HEK293 (cell line): ENCODE measurements around the gene SLC44A5.

Source experiments
- CTCF ChIA-PET: fragments of 350-600 bp; formaldehyde crosslinking; extraction: SDS; loops from one replicate; lab custom pipeline; 2021; ENCODE audit warnings: antibody characterized with exemption; lab: Yijun Ruan, JAX
- POLR2A ChIA-PET: fragments of 300-600 bp; formaldehyde crosslinking; extraction: SDS; loops from one replicate; lab custom pipeline; 2020; ENCODE audit warnings: antibody characterized with exemption, inconsistent platforms; lab: Yijun Ruan, JAX
- H3K27ac ChIP-seq: fragments of 200-500 bp; sonication (Bioruptor generic); 2 replicates; pipeline ENCODE4 v1.5.1; 2014; ENCODE audit warnings: low read depth, low read length, control low read depth, inconsistent platforms; ENCODE audit errors: extremely low read depth
- H3K36me3 ChIP-seq, 2 experiments: fragments of 200-500 bp in 1 of 2; sonication (Bioruptor generic) in 1 of 2; 1 replicate in 1 of 2; 2 replicates in 1 of 2; pipeline ENCODE4 v1.5.1; 2014 to 2017; ENCODE audit warnings: inconsistent platforms in 2 of 2, low read length in 2 of 2; ENCODE audit not compliant: control insufficient read depth in 2 of 2, insufficient read depth in 1 of 2
- H3K4me1 ChIP-seq: fragments of 200-500 bp; sonication (Bioruptor generic); 2 replicates; pipeline ENCODE4 v1.5.1; 2014; ENCODE audit warnings: mild to moderate bottlenecking, low read length, inconsistent platforms; ENCODE audit not compliant: control insufficient read depth, insufficient read depth
- H3K4me3 ChIP-seq: 2 replicates; pipeline ENCODE4 v1.5.1; 2011; ENCODE audit warnings: low read depth, mild to moderate bottlenecking, control low read depth, low read length, moderate library complexity
- H3K9me3 ChIP-seq: fragments of 200-500 bp; sonication (Bioruptor generic); 2 replicates; pipeline ENCODE4 v1.5.1; 2014; ENCODE audit warnings: low read depth, low read length, inconsistent platforms; ENCODE audit not compliant: control insufficient read depth, insufficient read depth
- KLF10 ChIP-seq: fragments of 450-650 bp; IDR thresholded peaks from 2 replicates; pipeline ENCODE4 v1.5.1; 2018; ENCODE audit warnings: missing biosample characterization, mild to moderate bottlenecking, missing genetic modification characterization
- KLF7 ChIP-seq: fragments of 450-650 bp; formaldehyde crosslinking; IDR thresholded peaks from 2 replicates; pipeline ENCODE4 v1.5.1; 2016; ENCODE audit warnings: missing biosample characterization, missing genetic modification characterization, borderline replicate concordance
- OVOL3 ChIP-seq: fragments of 450-650 bp; formaldehyde crosslinking; IDR thresholded peaks from 2 replicates; pipeline ENCODE4 v1.5.1; 2016; ENCODE audit warnings: missing biosample characterization, missing genetic modification characterization
- SCRT2 ChIP-seq: fragments of 450-650 bp; formaldehyde crosslinking; IDR thresholded peaks from 2 replicates; pipeline ENCODE4 v1.5.1; 2016; ENCODE audit warnings: missing biosample characterization, missing genetic modification characterization
- YY1 ChIP-seq: fragments of 450-650 bp; formaldehyde crosslinking; IDR thresholded peaks from 2 replicates; pipeline ENCODE4 v1.5.1; 2018; ENCODE audit warnings: missing biosample characterization, missing genetic modification characterization
- ZNF114 ChIP-seq: fragments of 450-650 bp; formaldehyde crosslinking; IDR thresholded peaks from 2 replicates; pipeline ENCODE4 v1.5.0; 2017; ENCODE audit warnings: missing biosample characterization, missing genetic modification characterization
- ZNF146 ChIP-seq: fragments of 450-650 bp; formaldehyde crosslinking; IDR thresholded peaks from 2 replicates; pipeline ENCODE4 v1.5.1; 2016; ENCODE audit warnings: missing biosample characterization, missing genetic modification characterization
- ZNF211 ChIP-seq: fragments of 450-650 bp; formaldehyde crosslinking; IDR thresholded peaks from 2 replicates; pipeline ENCODE4 v1.5.1; 2016; ENCODE audit warnings: low read depth, missing biosample characterization, missing genetic modification characterization
- ZNF324 ChIP-seq: fragments of 450-650 bp; formaldehyde crosslinking; IDR thresholded peaks from 2 replicates; pipeline ENCODE4 v1.5.1; 2016; ENCODE audit warnings: missing biosample characterization, missing genetic modification characterization
- ZNF362 ChIP-seq: fragments of 450-650 bp; formaldehyde crosslinking; IDR thresholded peaks from 2 replicates; pipeline ENCODE4 v1.5.1; 2016; ENCODE audit warnings: missing biosample characterization, missing genetic modification characterization
- ZNF596 ChIP-seq: fragments of 450-650 bp; IDR thresholded peaks from 2 replicates; pipeline ENCODE4 v1.5.0; 2018; ENCODE audit warnings: missing biosample characterization, mild to moderate bottlenecking, missing genetic modification characterization, moderate library complexity
- ZNF600 ChIP-seq: fragments of 450-650 bp; formaldehyde crosslinking; IDR thresholded peaks from 2 replicates; pipeline ENCODE4 v1.5.1; 2016; ENCODE audit warnings: missing biosample characterization, missing genetic modification characterization
- ZNF704 ChIP-seq: fragments of 450-650 bp; formaldehyde crosslinking; IDR thresholded peaks from 2 replicates; pipeline ENCODE4 v1.5.1; 2016; ENCODE audit warnings: missing biosample characterization, missing genetic modification characterization
- ZSCAN30 ChIP-seq: fragments of 450-650 bp; IDR thresholded peaks from 2 replicates; pipeline ENCODE4 v1.5.1; 2018; ENCODE audit warnings: missing biosample characterization, mild to moderate bottlenecking, missing genetic modification characterization, moderate library complexity
- TF ChIP-seq, protein P1 (sequence below): fragments of 450-650 bp; formaldehyde crosslinking; IDR thresholded peaks from 2 replicates; pipeline ENCODE4 v1.5.1; 2016; ENCODE audit warnings: missing biosample characterization, missing genetic modification characterization
- TF ChIP-seq, protein P2 (sequence below): fragments of 450-650 bp; formaldehyde crosslinking; IDR thresholded peaks from 2 replicates; pipeline ENCODE4 v1.5.1; 2017; ENCODE audit warnings: missing biosample characterization, missing genetic modification characterization
- TF ChIP-seq, protein P3 (sequence below): fragments of 450-650 bp; formaldehyde crosslinking; IDR thresholded peaks from 2 replicates; pipeline ENCODE4 v1.5.1; 2016; ENCODE audit warnings: missing biosample characterization, missing genetic modification characterization
- TF ChIP-seq, protein P4 (sequence below): fragments of 450-650 bp; formaldehyde crosslinking; IDR thresholded peaks from 2 replicates; pipeline ENCODE4 v1.5.1; 2016; ENCODE audit warnings: missing biosample characterization, missing genetic modification characterization
- TF ChIP-seq, protein P5 (sequence below): fragments of 450-650 bp; formaldehyde crosslinking; IDR thresholded peaks from 2 replicates; pipeline ENCODE4 v1.5.1; 2016; ENCODE audit warnings: missing biosample characterization, missing genetic modification characterization

The SLC44A5 gene

DNA sequence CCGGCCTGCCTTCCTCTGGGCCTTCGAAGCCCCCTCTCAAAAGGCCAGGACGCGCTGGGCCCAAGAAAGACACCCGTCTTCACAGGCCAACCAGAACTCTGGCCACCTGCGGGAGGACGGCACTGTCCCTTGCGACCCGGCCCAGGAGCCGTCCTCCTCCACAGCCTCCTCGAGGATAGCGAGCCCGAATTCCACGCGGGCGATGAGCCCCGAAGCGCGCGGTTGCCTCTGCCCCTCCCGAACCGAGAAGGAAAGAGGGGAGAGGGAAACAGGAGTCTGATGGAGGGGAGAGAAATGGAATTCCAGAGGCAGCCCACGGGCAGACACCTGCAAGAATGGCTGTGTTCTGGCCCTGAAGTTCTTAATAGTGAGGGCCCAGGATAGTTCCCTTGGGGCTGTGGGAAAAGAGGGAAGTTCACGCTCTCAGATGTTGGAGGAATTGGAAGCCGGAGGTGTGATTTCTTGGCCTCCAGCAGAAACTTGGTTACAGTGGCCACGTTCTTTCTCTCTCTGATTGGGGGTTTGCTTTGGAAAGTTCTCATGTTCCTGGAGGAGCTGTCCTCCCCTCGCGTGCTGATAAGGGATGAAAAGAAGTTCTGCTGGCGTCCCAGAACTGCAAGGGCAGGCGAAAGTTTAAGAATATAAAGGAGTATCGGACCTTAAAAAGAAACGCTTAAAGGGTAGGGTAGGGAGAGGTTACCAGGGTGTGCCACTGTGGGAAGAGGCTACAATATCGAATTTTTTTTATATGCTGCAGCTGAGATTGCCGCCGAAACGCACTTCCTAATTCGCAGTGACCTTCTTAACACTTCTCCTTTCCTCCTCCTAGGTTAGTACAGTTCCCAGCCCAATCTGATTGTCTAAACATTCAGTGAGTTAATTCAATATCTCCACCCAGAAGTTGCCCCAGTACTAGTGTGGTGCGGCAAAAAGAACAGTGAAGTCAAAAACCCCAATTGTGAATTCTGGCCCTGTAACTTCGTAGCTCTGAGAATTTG lies 5.8 kb upstream of the SLC44A5 start:
- CTCF ChIA-PET, result interaction anchor here (1.0 to 2.6 kb wide), 3 partner anchors 11 to 15 kb away, joined by 3 to 14 read pairs (median 3); no protein-coding TSS in a partner anchor
- POLR2A ChIA-PET, result interaction anchor here (0.7 kb wide), 1 partner anchor 15 kb away, joined by 3 read pairs; no protein-coding TSS in a partner anchor
- peak overlapping the region; percentile 90 for H3K4me3 ChIP-seq
- TF ChIP-seq, protein P1, sequence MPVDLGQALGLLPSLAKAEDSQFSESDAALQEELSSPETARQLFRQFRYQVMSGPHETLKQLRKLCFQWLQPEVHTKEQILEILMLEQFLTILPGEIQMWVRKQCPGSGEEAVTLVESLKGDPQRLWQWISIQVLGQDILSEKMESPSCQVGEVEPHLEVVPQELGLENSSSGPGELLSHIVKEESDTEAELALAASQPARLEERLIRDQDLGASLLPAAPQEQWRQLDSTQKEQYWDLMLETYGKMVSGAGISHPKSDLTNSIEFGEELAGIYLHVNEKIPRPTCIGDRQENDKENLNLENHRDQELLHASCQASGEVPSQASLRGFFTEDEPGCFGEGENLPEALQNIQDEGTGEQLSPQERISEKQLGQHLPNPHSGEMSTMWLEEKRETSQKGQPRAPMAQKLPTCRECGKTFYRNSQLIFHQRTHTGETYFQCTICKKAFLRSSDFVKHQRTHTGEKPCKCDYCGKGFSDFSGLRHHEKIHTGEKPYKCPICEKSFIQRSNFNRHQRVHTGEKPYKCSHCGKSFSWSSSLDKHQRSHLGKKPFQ (tag by site-specific recombination), result 0 out of 2 replicates have a peak, but pooled peaks have one; percentile 32
- TF ChIP-seq SCRT2 (tag by site-specific recombination) (0 out of 2 replicates have a peak, but pooled peaks have one; percentile 19), ZNF600 (tag by site-specific recombination) (no peak), ZNF362 (tag by site-specific recombination) (no peak), ZNF324 (tag by site-specific recombination) (no peak), ZNF146 (no peak), KLF10 (tag by site-specific recombination) (no peak), ZSCAN30 (tag by site-specific recombination) (peak; percentile 7; the same call in 1 of the 2 replicates), KLF7 (tag by site-specific recombination) (no peak), OVOL3 (tag by site-specific recombination) (no peak), ZNF596 (tag by site-specific recombination) (0 out of 2 replicates have a peak, but pooled peaks have one; percentile 39), YY1 (0 out of 2 replicates have a peak, but pooled peaks have one; percentile 15), ZNF211 (no peak), ZNF704 (no peak), ZNF114 (tag by site-specific recombination) (no peak)
- TF ChIP-seq, protein P2, sequence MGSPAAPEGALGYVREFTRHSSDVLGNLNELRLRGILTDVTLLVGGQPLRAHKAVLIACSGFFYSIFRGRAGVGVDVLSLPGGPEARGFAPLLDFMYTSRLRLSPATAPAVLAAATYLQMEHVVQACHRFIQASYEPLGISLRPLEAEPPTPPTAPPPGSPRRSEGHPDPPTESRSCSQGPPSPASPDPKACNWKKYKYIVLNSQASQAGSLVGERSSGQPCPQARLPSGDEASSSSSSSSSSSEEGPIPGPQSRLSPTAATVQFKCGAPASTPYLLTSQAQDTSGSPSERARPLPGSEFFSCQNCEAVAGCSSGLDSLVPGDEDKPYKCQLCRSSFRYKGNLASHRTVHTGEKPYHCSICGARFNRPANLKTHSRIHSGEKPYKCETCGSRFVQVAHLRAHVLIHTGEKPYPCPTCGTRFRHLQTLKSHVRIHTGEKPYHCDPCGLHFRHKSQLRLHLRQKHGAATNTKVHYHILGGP (tag by site-specific recombination), result no peak
- TF ChIP-seq, protein P3, sequence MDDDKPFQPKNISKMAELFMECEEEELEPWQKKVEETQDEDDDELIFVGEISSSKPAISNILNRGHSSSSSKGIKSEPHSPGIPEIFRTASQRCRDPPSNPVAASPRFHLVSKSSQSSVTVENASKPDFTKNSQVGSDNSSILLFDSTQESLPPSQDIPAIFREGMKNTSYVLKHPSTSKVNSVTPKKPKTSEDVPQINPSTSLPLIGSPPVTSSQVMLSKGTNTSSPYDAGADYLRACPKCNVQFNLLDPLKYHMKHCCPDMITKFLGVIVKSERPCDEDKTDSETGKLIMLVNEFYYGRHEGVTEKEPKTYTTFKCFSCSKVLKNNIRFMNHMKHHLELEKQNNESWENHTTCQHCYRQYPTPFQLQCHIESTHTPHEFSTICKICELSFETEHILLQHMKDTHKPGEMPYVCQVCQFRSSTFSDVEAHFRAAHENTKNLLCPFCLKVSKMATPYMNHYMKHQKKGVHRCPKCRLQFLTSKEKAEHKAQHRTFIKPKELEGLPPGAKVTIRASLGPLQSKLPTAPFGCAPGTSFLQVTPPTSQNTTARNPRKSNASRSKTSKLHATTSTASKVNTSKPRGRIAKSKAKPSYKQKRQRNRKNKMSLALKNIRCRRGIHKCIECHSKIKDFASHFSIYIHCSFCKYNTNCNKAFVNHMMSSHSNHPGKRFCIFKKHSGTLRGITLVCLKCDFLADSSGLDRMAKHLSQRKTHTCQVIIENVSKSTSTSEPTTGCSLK, result no peak
- TF ChIP-seq, protein P4, sequence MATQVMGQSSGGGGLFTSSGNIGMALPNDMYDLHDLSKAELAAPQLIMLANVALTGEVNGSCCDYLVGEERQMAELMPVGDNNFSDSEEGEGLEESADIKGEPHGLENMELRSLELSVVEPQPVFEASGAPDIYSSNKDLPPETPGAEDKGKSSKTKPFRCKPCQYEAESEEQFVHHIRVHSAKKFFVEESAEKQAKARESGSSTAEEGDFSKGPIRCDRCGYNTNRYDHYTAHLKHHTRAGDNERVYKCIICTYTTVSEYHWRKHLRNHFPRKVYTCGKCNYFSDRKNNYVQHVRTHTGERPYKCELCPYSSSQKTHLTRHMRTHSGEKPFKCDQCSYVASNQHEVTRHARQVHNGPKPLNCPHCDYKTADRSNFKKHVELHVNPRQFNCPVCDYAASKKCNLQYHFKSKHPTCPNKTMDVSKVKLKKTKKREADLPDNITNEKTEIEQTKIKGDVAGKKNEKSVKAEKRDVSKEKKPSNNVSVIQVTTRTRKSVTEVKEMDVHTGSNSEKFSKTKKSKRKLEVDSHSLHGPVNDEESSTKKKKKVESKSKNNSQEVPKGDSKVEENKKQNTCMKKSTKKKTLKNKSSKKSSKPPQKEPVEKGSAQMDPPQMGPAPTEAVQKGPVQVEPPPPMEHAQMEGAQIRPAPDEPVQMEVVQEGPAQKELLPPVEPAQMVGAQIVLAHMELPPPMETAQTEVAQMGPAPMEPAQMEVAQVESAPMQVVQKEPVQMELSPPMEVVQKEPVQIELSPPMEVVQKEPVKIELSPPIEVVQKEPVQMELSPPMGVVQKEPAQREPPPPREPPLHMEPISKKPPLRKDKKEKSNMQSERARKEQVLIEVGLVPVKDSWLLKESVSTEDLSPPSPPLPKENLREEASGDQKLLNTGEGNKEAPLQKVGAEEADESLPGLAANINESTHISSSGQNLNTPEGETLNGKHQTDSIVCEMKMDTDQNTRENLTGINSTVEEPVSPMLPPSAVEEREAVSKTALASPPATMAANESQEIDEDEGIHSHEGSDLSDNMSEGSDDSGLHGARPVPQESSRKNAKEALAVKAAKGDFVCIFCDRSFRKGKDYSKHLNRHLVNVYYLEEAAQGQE (tag by site-specific recombination), result peak; percentile 92
- TF ChIP-seq, protein P5, sequence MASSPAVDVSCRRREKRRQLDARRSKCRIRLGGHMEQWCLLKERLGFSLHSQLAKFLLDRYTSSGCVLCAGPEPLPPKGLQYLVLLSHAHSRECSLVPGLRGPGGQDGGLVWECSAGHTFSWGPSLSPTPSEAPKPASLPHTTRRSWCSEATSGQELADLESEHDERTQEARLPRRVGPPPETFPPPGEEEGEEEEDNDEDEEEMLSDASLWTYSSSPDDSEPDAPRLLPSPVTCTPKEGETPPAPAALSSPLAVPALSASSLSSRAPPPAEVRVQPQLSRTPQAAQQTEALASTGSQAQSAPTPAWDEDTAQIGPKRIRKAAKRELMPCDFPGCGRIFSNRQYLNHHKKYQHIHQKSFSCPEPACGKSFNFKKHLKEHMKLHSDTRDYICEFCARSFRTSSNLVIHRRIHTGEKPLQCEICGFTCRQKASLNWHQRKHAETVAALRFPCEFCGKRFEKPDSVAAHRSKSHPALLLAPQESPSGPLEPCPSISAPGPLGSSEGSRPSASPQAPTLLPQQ (tag by site-specific recombination), result 0 out of 2 replicates have a peak, but pooled peaks have one; percentile 17

More for the DNA sequence above, 5.8 kb upstream of the SLC44A5 start:
- H3K27ac ChIP-seq, result peak overlapping the region; percentile 59
- H3K9me3 ChIP-seq, result no peaks in the 10 kb centered on the region
- peaks cover 13% of the 10 kb centered on the region for H3K4me1 ChIP-seq
- no peaks in the 10 kb centered on the region for H3K36me3 ChIP-seq
